Left lobe of liver (tissue), 2 donors: Measurements from ENCODE around the gene PDGFRB. TPM values are rescaled to one million over a fixed set of nuclear protein-coding genes. Genes with fewer than 3 reads are reported as not detected.

ENCODE experiments used
- ATAC-seq: fragments of 200-7000 bp; cut with Tn5 transposase; one replicate; pipeline ENCODE4 v1.9.1; 2020; ENCODE audit warnings: mild to moderate bottlenecking, moderate library complexity
- DNase-seq: peaks from one replicate; pipeline ENCODE4 v3.0.0-alpha.2; 2020; ENCODE audit warnings: low spot score
- total RNA-seq: library from RNA; stranded (reverse); gene quantifications from one replicate; pipeline ENCODE4 v1.2.1, GENCODE V29; 2021
- donor health status: DM: no; HTN: no; CAD: no; lungs with moderate emphysema.
- donor health status: DM: no; HTN: yes; CAD: no.

PDGFRB gene
- total RNA-seq, 1 donor from 2014 or later = 12.8 TPM

GRCh38 chr5:150133581-150134197 is 22.0 kb downstream of the PDGFRB start:
- ATAC-seq (no peak), DNase-seq (no peak)

- ATAC-seq = no peak
- DNase-seq = no peak
These were observed 22.9 kb downstream of the PDGFRB start for GRCh38 chr5:150132740-150133139.

GRCh38 chr5:150131978-150132694 is 23.5 kb downstream of the PDGFRB start:
- DNase-seq (no peak), ATAC-seq (no peak)

- ATAC-seq (no peak), DNase-seq (no peak)
These were observed 24.2 kb downstream of the PDGFRB start for GRCh38 chr5:150131461-150131860.

GRCh38 chr5:150130493-150130922 is 25.1 kb downstream of the PDGFRB start:
- ATAC-seq (peak; percentile 2), DNase-seq (no peak)

GRCh38 chr5:150129813-150130492 is 25.7 kb downstream of the PDGFRB start:
- ATAC-seq (peak; percentile 93), DNase-seq (peak; percentile 88)

- ATAC-seq = no peak
- DNase-seq = no peak
These were observed 26.2 kb downstream of the PDGFRB start for GRCh38 chr5:150129454-150129812.

GRCh38 chr5:150126921-150127265 is 28.8 kb downstream of the PDGFRB start:
- DNase-seq (no peak), ATAC-seq (no peak)

- ATAC-seq (no peak), DNase-seq (no peak)
These were observed 29.3 kb downstream of the PDGFRB start for GRCh38 chr5:150126199-150126920.

GRCh38 chr5:150125334-150125733 is 30.3 kb downstream of the PDGFRB start:
- no peak for DNase-seq
- no peak for ATAC-seq

GRCh38 chr5:150124596-150124995 is 31.0 kb downstream of the PDGFRB start:
- no peak for ATAC-seq

GRCh38 chr5:150124111-150124557 is 31.5 kb downstream of the PDGFRB start:
- no peak for ATAC-seq
- DNase-seq = no peak

More at GRCh38 chr5:150124596-150124995, 31.0 kb downstream of the PDGFRB start:
- DNase-seq = no peak

GRCh38 chr5:150123542-150123941 is 32.1 kb downstream of the PDGFRB start:
- ATAC-seq (no peak), DNase-seq (no peak)

- DNase-seq (no peak), ATAC-seq (no peak)
These were observed 32.8 kb downstream of the PDGFRB start for GRCh38 chr5:150122536-150123481.

GRCh38 chr5:150122158-150122510 is 33.5 kb downstream of the PDGFRB start:
- ATAC-seq (peak; percentile 46), DNase-seq (no peak)

GRCh38 chr5:150121448-150122157 is 34.0 kb downstream of the PDGFRB start:
- ATAC-seq = peak; percentile 65
- DNase-seq = no peak

GRCh38 chr5:150120617-150121447 is 34.8 kb downstream of the PDGFRB start:
- DNase-seq = no peak
- no peak for ATAC-seq

GRCh38 chr5:150120062-150120441 is 35.6 kb downstream of the PDGFRB start:
- DNase-seq = no peak
- no peak for ATAC-seq
